Spleen (tissue), 7 donors: Measurements from ENCODE around the gene CYP2D6.
"Not testable (repeated sequence)": the region's sequence is repeated elsewhere in the genome, so short reads cannot be mapped to it uniquely, and the experiment has no call there.

ENCODE experiments used
- POLR2AphosphoS5 ChIP-seq, 3 donors: sonication (generic); formaldehyde crosslinking; IDR thresholded peaks; one replicate each; pipeline ENCODE4 v1.5.1; 2017; ENCODE audit warnings: antibody characterized with exemption in 3 of 3
- TF ChIP-seq, protein P1 (sequence below), 11 experiments: fragments of 200-600 bp in 7 of 11; fragments of 450-650 bp in 4 of 11; sonication (generic) in 4 of 11; IDR thresholded peaks in 8 of 11; conservative IDR thresholded peaks in 3 of 11; 1 replicate in 7 of 11; 2 replicates in 4 of 11; pipeline versions ENCODE4 v1.4.0 to v1.8.0; 2016 to 2021; ENCODE audit warnings: antibody characterized with exemption in 11 of 11, inconsistent platforms in 4 of 11, mild to moderate bottlenecking in 1 of 11
- donor health status: DM: no; HTN: no; CAD: no; lungs with moderate emphysema.
- donor health status: DM: no; HTN: no; CAD: no.
- donor health status: DM: no; HTN: no; CAD: no.

DNA sequence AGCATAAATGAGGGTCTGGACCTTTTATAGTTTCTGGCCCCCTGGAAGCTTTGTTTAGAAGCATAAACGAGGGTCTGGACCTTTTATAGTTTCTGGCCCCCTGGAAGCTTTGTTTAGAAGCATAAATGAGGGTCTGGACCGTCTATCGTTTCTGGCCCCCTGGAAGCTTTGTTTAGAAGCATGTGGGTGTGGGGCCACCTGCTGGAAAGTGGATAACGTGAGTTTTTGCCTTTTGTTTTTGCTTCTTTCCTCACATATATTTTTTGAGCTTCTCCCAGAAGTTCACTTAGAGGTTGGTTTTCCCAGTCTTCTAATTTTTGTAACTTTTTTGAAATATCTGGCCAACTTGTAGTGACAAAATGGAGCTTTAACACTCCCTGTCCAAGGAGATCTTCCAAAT is 17.8 kb downstream of the CYP2D6 start:
- TF ChIP-seq, protein P1, sequence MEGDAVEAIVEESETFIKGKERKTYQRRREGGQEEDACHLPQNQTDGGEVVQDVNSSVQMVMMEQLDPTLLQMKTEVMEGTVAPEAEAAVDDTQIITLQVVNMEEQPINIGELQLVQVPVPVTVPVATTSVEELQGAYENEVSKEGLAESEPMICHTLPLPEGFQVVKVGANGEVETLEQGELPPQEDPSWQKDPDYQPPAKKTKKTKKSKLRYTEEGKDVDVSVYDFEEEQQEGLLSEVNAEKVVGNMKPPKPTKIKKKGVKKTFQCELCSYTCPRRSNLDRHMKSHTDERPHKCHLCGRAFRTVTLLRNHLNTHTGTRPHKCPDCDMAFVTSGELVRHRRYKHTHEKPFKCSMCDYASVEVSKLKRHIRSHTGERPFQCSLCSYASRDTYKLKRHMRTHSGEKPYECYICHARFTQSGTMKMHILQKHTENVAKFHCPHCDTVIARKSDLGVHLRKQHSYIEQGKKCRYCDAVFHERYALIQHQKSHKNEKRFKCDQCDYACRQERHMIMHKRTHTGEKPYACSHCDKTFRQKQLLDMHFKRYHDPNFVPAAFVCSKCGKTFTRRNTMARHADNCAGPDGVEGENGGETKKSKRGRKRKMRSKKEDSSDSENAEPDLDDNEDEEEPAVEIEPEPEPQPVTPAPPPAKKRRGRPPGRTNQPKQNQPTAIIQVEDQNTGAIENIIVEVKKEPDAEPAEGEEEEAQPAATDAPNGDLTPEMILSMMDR (IDR thresholded peaks at IDR 0.05 in 8 of 11, conservative IDR thresholded peaks at IDR 0.05 in 3 of 11), result not testable (repeated sequence)
- TF ChIP-seq POLR2AphosphoS5 (IDR thresholded peaks at IDR 0.05), result not testable (repeated sequence)
